ENCODE results near the gene SLCO4A1. TPM values are rescaled to one million over a fixed set of nuclear protein-coding genes. Genes with fewer than 3 reads are reported as not detected.

SLCO4A1 gene
- total and polyA plus RNA-seq, 9 of the 15 experiments (the other 6 are each of a cell fraction or from before 2014, with no cell fraction given), result 1.6 to 21.9 (median 12.8) TPM

DNA sequence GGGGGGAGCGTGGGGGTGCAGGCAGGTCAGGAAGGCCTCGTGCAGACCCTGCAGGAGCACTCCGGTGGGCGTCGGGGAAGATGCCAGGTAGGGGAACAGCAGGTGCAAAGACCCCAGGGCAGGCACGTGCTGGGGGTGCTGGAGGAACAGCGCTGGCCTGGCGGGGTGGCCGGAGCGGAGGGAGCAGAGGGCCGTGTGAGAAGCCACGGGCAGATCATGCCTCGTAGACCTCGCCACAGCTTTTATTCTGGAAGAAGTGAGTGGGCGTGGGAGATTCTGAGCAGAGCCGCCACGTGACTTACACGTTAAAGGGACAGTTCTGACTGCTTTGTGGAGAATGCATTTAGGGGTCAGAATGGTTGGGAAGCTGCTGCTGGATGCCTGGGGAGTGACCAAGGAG is 75.6 kb downstream of the SLCO4A1 start (continued):
- TF ChIP-seq BHLHE40 (IDR thresholded peaks at IDR 0.05; ENCODE audit: low read length) (peak; percentile 73; the same call in 1 of the 2 replicates), FOSL1 (tag; conservative IDR thresholded peaks at IDR 0.05) (no peak), MYNN (IDR thresholded peaks at IDR 0.05) (peak; percentile 87; the same call in 1 of the 2 replicates), MYNN (CRISPR knock-in tag; IDR thresholded peaks at IDR 0.05) (no peak), ZNF253 (CRISPR knock-in tag; conservative IDR thresholded peaks at IDR 0.05) (no peak), GATAD2B (IDR thresholded peaks at IDR 0.05; ENCODE audit: borderline replicate concordance) (no peak), RHOXF2B (CRISPR knock-in tag; conservative IDR thresholded peaks at IDR 0.05) (no peak), HNRNPL (IDR thresholded peaks at IDR 0.05; ENCODE audit: low read depth, low read length) (no peak), U2AF1 (optimal IDR thresholded peaks at IDR 0.05; ENCODE audit: low read depth, low read length) (no peak), EGR1 (conservative IDR thresholded peaks at IDR 0.05) (peak; percentile 85), TCF7 (IDR thresholded peaks at IDR 0.05; ENCODE audit: borderline replicate concordance) (no peak), RBM25 (IDR thresholded peaks at IDR 0.05; ENCODE audit: low read depth, low read length, severe bottlenecking) (no peak), NFYB (IDR thresholded peaks at IDR 0.05; ENCODE audit: extremely low read depth, insufficient read length) (no peak), CBX2 (IDR thresholded peaks at IDR 0.05; ENCODE audit: insufficient read depth, low read length, poor library complexity, severe bottlenecking) (no peak), SPI1 (IDR thresholded peaks at IDR 0.05; ENCODE audit: borderline replicate concordance, low read depth, low read length) (no peak), ZNF668 (CRISPR knock-in tag; IDR thresholded peaks at IDR 0.05) (no peak), STAG1 (CRISPR knock-in tag; IDR thresholded peaks at IDR 0.05; ENCODE audit: borderline replicate concordance) (no peak), CBFA2T2 (conservative IDR thresholded peaks at IDR 0.05) (0 out of 2 replicates have a peak, but pooled peaks have one; percentile 14), ZNF408 (CRISPR knock-in tag; IDR thresholded peaks at IDR 0.05; ENCODE audit: low read depth) (no peak), NCOA4 (IDR thresholded peaks at IDR 0.05; ENCODE audit: partially characterized antibody) (no peak)
- TF ChIP-seq, protein P1, sequence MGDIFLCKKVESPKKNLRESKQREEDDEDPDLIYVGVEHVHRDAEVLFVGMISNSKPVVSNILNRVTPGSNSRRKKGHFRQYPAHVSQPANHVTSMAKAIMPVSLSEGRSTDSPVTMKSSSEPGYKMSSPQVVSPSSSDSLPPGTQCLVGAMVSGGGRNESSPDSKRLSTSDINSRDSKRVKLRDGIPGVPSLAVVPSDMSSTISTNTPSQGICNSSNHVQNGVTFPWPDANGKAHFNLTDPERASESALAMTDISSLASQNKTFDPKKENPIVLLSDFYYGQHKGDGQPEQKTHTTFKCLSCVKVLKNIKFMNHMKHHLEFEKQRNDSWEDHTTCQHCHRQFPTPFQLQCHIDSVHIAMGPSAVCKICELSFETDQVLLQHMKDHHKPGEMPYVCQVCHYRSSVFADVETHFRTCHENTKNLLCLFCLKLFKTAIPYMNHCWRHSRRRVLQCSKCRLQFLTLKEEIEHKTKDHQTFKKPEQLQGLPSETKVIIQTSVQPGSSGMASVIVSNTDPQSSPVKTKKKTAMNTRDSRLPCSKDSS (IDR thresholded peaks at IDR 0.05; ENCODE audit: low read depth, partially characterized antibody), result no peak
- TF ChIP-seq, protein P2, sequence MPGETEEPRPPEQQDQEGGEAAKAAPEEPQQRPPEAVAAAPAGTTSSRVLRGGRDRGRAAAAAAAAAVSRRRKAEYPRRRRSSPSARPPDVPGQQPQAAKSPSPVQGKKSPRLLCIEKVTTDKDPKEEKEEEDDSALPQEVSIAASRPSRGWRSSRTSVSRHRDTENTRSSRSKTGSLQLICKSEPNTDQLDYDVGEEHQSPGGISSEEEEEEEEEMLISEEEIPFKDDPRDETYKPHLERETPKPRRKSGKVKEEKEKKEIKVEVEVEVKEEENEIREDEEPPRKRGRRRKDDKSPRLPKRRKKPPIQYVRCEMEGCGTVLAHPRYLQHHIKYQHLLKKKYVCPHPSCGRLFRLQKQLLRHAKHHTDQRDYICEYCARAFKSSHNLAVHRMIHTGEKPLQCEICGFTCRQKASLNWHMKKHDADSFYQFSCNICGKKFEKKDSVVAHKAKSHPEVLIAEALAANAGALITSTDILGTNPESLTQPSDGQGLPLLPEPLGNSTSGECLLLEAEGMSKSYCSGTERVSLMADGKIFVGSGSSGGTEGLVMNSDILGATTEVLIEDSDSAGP (CRISPR knock-in tag; IDR thresholded peaks at IDR 0.05), result peak; percentile 83
- TF ChIP-seq, protein P3, sequence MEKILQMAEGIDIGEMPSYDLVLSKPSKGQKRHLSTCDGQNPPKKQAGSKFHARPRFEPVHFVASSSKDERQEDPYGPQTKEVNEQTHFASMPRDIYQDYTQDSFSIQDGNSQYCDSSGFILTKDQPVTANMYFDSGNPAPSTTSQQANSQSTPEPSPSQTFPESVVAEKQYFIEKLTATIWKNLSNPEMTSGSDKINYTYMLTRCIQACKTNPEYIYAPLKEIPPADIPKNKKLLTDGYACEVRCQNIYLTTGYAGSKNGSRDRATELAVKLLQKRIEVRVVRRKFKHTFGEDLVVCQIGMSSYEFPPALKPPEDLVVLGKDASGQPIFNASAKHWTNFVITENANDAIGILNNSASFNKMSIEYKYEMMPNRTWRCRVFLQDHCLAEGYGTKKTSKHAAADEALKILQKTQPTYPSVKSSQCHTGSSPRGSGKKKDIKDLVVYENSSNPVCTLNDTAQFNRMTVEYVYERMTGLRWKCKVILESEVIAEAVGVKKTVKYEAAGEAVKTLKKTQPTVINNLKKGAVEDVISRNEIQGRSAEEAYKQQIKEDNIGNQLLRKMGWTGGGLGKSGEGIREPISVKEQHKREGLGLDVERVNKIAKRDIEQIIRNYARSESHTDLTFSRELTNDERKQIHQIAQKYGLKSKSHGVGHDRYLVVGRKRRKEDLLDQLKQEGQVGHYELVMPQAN (IDR thresholded peaks at IDR 0.05; ENCODE audit: borderline replicate concordance), result no peak
- TF ChIP-seq, protein P4, sequence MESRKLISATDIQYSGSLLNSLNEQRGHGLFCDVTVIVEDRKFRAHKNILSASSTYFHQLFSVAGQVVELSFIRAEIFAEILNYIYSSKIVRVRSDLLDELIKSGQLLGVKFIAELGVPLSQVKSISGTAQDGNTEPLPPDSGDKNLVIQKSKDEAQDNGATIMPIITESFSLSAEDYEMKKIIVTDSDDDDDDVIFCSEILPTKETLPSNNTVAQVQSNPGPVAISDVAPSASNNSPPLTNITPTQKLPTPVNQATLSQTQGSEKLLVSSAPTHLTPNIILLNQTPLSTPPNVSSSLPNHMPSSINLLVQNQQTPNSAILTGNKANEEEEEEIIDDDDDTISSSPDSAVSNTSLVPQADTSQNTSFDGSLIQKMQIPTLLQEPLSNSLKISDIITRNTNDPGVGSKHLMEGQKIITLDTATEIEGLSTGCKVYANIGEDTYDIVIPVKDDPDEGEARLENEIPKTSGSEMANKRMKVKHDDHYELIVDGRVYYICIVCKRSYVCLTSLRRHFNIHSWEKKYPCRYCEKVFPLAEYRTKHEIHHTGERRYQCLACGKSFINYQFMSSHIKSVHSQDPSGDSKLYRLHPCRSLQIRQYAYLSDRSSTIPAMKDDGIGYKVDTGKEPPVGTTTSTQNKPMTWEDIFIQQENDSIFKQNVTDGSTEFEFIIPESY (CRISPR knock-in tag; IDR thresholded peaks at IDR 0.05), result no peak

All from K562 (cell line).